Occipital lobe (tissue), 2 donors: Measurements from ENCODE around the gene ARRB2. TPM values are rescaled to one million over a fixed set of nuclear protein-coding genes. Genes with fewer than 3 reads are reported as not detected.

Experiments used
- DNase-seq: peaks from one replicate; lab custom pipeline; 2025; lab: John Stamatoyannopoulos, UW
- total RNA-seq: library from RNA; depleted of rRNA; stranded (reverse); fragments of >200 nt; gene quantifications from one replicate; pipeline ENCODE4 v1.2.3, GENCODE V29; 2014

ARRB2 gene
- total RNA-seq, 1 donor from 2014 or later = 10.5 TPM

GRCh38 chr17:4753392-4753791, 43.0 kb downstream of the ARRB2 start:
- DNase-seq = no peak

DNA sequence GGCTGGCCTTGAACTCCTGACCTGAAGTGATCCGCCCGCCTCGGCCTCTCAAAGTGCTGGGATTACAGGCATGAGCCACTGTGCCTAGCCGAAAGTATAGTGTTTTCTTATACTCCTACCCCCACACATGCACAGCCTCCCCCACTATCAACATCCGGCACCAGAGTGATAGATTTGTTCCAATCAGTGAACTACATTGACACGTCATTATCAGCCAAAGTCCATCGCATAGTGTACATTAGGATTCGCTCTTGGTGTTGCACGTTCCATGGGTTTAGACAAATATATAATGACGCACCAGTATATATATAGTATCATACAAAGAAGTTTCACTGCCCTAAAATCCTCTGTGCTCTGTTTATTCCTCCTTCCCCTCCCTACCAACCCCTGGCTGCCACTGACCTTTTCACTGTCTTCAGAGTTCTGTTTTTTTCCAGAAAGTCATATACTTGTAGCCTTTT, 49.4 kb downstream of the ARRB2 start:
- DNase-seq = no peak

DNA sequence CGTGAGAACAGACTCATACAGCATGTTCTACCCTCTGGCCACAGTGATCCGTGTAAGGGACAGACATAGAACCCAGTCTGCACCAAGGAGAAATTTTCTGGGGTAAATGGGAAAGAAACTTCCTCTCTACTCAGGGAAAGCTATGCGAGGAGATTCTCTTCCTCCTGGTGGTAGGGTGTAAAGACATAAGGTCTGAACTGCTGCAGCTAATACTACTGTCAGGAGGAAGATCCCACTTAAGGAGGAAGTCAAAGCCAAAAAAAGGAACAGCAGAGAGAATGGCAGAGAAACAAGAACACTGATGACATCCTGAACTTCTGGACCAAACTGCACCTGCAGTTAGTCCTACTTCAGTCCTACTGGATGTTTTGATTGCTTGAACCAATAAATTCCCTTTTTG, 54.2 kb downstream of the ARRB2 start:
- no peak for DNase-seq

GRCh38 chr17:4766201-4766600, 55.8 kb downstream of the ARRB2 start:
- DNase-seq = no peak

- no peak for DNase-seq
These were observed 56.3 kb downstream of the ARRB2 start for GRCh38 chr17:4766723-4767122.

DNA sequence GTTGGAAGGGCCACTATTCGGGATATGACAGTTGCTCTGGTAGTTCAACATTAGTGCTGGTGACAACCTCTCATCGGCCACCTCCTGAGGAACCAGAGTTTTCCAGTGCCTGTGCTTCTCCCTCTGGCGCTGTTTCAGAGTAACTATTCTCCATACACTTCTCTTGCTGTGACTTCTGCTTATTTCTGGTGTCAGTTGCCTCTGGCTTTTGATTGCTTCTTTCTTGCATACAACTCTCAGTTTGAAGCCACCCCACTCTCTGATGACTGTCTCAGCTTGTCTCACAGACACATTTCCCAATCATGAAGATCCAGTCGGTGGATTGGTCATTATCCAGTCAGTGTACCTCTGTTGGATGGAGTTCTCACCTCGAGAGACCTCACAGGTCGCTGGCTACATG, 57.9 kb downstream of the ARRB2 start:
- no peak for DNase-seq

- DNase-seq = no peak
These were observed 59.2 kb downstream of the ARRB2 start for GRCh38 chr17:4769628-4770027.

Other genes starting within 250 kb of the ARRB2 start
- gene SPNS2, start 211.8 kb upstream of the ARRB2 start, total RNA-seq = 15.9 TPM
- 28.5 TPM for gene MYBBP1A, start 155.2 kb upstream of the ARRB2 start, total RNA-seq
- not detected for gene GGT6, start 150.1 kb upstream of the ARRB2 start, total RNA-seq
- gene SMTNL2, start 126.1 kb upstream of the ARRB2 start, total RNA-seq = 3.7 TPM
- not detected for gene ALOX15, start 69.0 kb upstream of the ARRB2 start, total RNA-seq
- 33.5 TPM for gene PELP1, start 6.5 kb upstream of the ARRB2 start, total RNA-seq
- 5.6 TPM for gene MED11, start 20.8 kb downstream of the ARRB2 start, total RNA-seq
- gene ZMYND15, start 29.2 kb downstream of the ARRB2 start, total RNA-seq = 0.31 TPM
- gene CXCL16, start 29.3 kb downstream of the ARRB2 start, total RNA-seq = 1.2 TPM
- not detected for gene TM4SF5, start 61.3 kb downstream of the ARRB2 start, total RNA-seq
- 0.62 TPM for gene VMO1, start 75.7 kb downstream of the ARRB2 start, total RNA-seq
- gene GLTPD2, start 78.3 kb downstream of the ARRB2 start, total RNA-seq = not detected
- gene PSMB6, start 85.5 kb downstream of the ARRB2 start, total RNA-seq = 64.4 TPM
- gene PLD2, start 96.5 kb downstream of the ARRB2 start, total RNA-seq = 6.1 TPM
- gene MINK1, start 122.7 kb downstream of the ARRB2 start, total RNA-seq = 18.4 TPM
- gene C17orf107, start 188.9 kb downstream of the ARRB2 start, total RNA-seq = 6.9 TPM
- 0.62 TPM for gene CHRNE, start 192.5 kb downstream of the ARRB2 start, total RNA-seq
- gene GP1BA, start 221.6 kb downstream of the ARRB2 start, total RNA-seq = not detected
- 44.6 TPM for gene SLC25A11, start 229.4 kb downstream of the ARRB2 start, total RNA-seq
- 10.3 TPM for gene RNF167, start 229.6 kb downstream of the ARRB2 start, total RNA-seq
- 53.0 TPM for gene PFN1, start 237.9 kb downstream of the ARRB2 start, total RNA-seq
- 2.3 TPM for gene ENO3, start 240.5 kb downstream of the ARRB2 start, total RNA-seq